ENCODE data around the gene TAF3.

Gene TAF3

GRCh38 chr10:8051851-8052257 lies 233.5 kb downstream of the TAF3 start:
- H3K4me3 ChIP-seq (ENCODE audit: low read depth in 1 of 2, low read length in 2 of 2), result peak overlapping the region in 1 of 2 donors; percentile 28
- H3K9me3 ChIP-seq (ENCODE audit: control insufficient read depth in 1 of 2, low read length in 2 of 2), result no peaks in the 10 kb centered on the region
- peaks cover 79% of the 10 kb centered on the region for H3K27me3 ChIP-seq (ENCODE audit: low read depth, low read length)
- no peaks in the 10 kb centered on the region for H3K36me3 ChIP-seq (ENCODE audit: control insufficient read depth in 1 of 2, insufficient read depth in 2 of 2, low read length in 2 of 2)
- H3K4me1 ChIP-seq (ENCODE audit: control insufficient read depth in 1 of 2, insufficient read depth in 2 of 2, low read length in 2 of 2), result peaks cover 0 to 75% of the 10 kb centered on the region in 2 donors
- no peak overlapping the region for H3K27ac ChIP-seq (ENCODE audit: low read length)

DNA sequence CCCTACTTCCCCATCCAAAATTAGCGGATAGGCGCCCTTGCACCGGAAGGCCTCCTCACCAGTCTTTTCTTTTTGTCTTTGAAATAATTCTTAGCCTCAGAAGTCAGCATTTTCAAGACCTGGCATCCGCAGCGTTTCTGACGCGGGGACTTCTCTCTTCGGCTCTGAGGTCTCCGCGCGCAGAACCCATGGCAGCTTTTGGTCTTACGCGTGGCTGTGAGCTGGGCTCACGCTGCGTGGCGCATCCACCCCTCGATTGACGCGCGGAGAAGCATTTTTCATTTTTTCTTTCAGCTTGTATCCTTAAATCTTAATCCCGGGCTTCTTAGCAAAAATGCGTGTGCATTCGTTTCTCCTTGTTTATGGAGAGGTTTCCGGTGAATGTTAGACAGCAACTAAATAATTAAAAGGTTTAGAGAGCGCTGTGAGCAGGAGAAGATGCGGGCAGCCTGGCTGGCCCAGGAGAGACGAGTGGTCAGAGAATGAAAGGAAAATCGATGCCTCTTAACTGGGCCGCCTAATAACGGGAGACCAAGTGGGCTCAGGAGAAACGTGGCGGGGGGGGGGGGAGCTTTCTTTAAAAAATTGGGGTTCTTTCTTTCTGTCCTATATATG lies 234.1 kb downstream of the TAF3 start:
- Histone ChIP-seq H3K4me3 (ENCODE audit: low read depth in 1 of 2, low read length in 2 of 2) (peak overlapping the region in 1 of 2 donors; percentile 28), H3K27me3 (ENCODE audit: low read depth, low read length) (peaks cover 76% of the 10 kb centered on the region), H3K4me1 (ENCODE audit: control insufficient read depth in 1 of 2, insufficient read depth in 2 of 2, low read length in 2 of 2) (peaks cover 0 to 75% of the 10 kb centered on the region in 2 donors)

DNA sequence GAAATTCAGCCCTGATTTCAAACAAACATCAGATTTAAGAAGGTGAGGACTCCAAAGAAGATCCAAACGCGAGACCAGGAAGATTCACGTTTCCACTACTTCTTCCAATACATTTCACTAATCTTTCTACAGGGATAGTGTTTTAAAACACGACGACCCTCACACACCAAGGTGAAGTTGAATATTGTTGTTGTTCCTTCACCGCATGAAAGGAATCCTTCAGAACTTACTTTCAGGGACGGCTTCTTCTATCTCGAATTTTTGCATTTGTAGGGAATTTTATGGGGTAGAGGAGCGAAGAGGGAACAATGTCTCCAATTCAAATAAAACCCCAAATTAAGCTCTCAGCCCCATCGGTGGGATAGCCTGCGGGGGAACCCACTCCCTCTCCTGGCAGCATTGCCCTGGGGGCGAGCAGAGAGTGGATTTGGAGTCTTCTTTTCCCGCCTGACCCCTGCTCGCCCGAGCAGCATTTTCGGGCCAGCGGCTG lies 234.7 kb downstream of the TAF3 start:
- peak overlapping the region in 1 of 2 donors; percentile 49 for H3K4me3 ChIP-seq (ENCODE audit: low read depth in 1 of 2, low read length in 2 of 2)
- peaks cover 0 to 75% of the 10 kb centered on the region in 2 donors for H3K4me1 ChIP-seq (ENCODE audit: control insufficient read depth in 1 of 2, insufficient read depth in 2 of 2, low read length in 2 of 2)
- no peaks in the 10 kb centered on the region for H3K36me3 ChIP-seq (ENCODE audit: control insufficient read depth in 1 of 2, insufficient read depth in 2 of 2, low read length in 2 of 2)
- peaks cover 74% of the 10 kb centered on the region for H3K27me3 ChIP-seq (ENCODE audit: low read depth, low read length)
- H3K27ac ChIP-seq (ENCODE audit: low read length), result no peak overlapping the region
- H3K9me3 ChIP-seq (ENCODE audit: control insufficient read depth in 1 of 2, low read length in 2 of 2), result no peaks in the 10 kb centered on the region

More for the DNA sequence above, 234.1 kb downstream of the TAF3 start:
- no peaks in the 10 kb centered on the region for H3K9me3 ChIP-seq (ENCODE audit: control insufficient read depth in 1 of 2, low read length in 2 of 2)
- no peaks in the 10 kb centered on the region for H3K36me3 ChIP-seq (ENCODE audit: control insufficient read depth in 1 of 2, insufficient read depth in 2 of 2, low read length in 2 of 2)
- H3K27ac ChIP-seq (ENCODE audit: low read length), result no peak overlapping the region

- Histone ChIP-seq H3K27ac (ENCODE audit: low read length) (no peak overlapping the region), H3K9me3 (ENCODE audit: control insufficient read depth in 1 of 2, low read length in 2 of 2) (no peaks in the 10 kb centered on the region), H3K4me3 (ENCODE audit: low read depth in 1 of 2, low read length in 2 of 2) (peak overlapping the region; percentile 49 to 61), H3K27me3 (ENCODE audit: low read depth, low read length) (peaks cover 72% of the 10 kb centered on the region), H3K36me3 (ENCODE audit: control insufficient read depth in 1 of 2, insufficient read depth in 2 of 2, low read length in 2 of 2) (no peaks in the 10 kb centered on the region), H3K4me1 (ENCODE audit: control insufficient read depth in 1 of 2, insufficient read depth in 2 of 2, low read length in 2 of 2) (peaks cover 0 to 70% of the 10 kb centered on the region in 2 donors)
Measured at GRCh38 chr10:8053446-8054243, 235.3 kb downstream of the TAF3 start.

- Histone ChIP-seq H3K36me3 (ENCODE audit: control insufficient read depth in 1 of 2, insufficient read depth in 2 of 2, low read length in 2 of 2) (no peaks in the 10 kb centered on the region), H3K27me3 (ENCODE audit: low read depth, low read length) (peaks cover 74% of the 10 kb centered on the region), H3K4me3 (ENCODE audit: low read depth in 1 of 2, low read length in 2 of 2) (peak overlapping the region; percentile 49 to 61), H3K4me1 (ENCODE audit: control insufficient read depth in 1 of 2, insufficient read depth in 2 of 2, low read length in 2 of 2) (peaks cover 0 to 67% of the 10 kb centered on the region in 2 donors), H3K27ac (ENCODE audit: low read length) (no peak overlapping the region), H3K9me3 (ENCODE audit: control insufficient read depth in 1 of 2, low read length in 2 of 2) (no peaks in the 10 kb centered on the region)
Measured at GRCh38 chr10:8054244-8054493, 235.9 kb downstream of the TAF3 start.

GRCh38 chr10:8054494-8055407 lies 236.4 kb downstream of the TAF3 start, which contains the start of gene GATA3:
GATA3 (plus strand) TSS chr10:8054688; CDS start chr10:8055656, 968 bp downstream.
- Histone ChIP-seq H3K36me3 (ENCODE audit: control insufficient read depth in 1 of 2, insufficient read depth in 2 of 2, low read length in 2 of 2) (no peaks in the 10 kb centered on the region), H3K9me3 (ENCODE audit: control insufficient read depth in 1 of 2, low read length in 2 of 2) (no peaks in the 10 kb centered on the region), H3K4me1 (ENCODE audit: control insufficient read depth in 1 of 2, insufficient read depth in 2 of 2, low read length in 2 of 2) (peaks cover 0 to 62% of the 10 kb centered on the region in 2 donors), H3K27me3 (ENCODE audit: low read depth, low read length) (peaks cover 71% of the 10 kb centered on the region), H3K4me3 (ENCODE audit: low read depth in 1 of 2, low read length in 2 of 2) (peak within 1 kb of the TSS; percentile 49 to 61), H3K27ac (ENCODE audit: low read length) (no peak within 1 kb of the TSS)

- H3K27ac ChIP-seq (ENCODE audit: low read length), result no peak overlapping the region
- H3K4me1 ChIP-seq (ENCODE audit: control insufficient read depth in 1 of 2, insufficient read depth in 2 of 2, low read length in 2 of 2), result peaks cover 0 to 55% of the 10 kb centered on the region in 2 donors
- peak overlapping the region; percentile 16 to 49 for H3K4me3 ChIP-seq (ENCODE audit: low read depth in 1 of 2, low read length in 2 of 2)
- peaks cover 67% of the 10 kb centered on the region for H3K27me3 ChIP-seq (ENCODE audit: low read depth, low read length)
- no peaks in the 10 kb centered on the region for H3K9me3 ChIP-seq (ENCODE audit: control insufficient read depth in 1 of 2, low read length in 2 of 2)
- no peaks in the 10 kb centered on the region for H3K36me3 ChIP-seq (ENCODE audit: control insufficient read depth in 1 of 2, insufficient read depth in 2 of 2, low read length in 2 of 2)
Measured at GRCh38 chr10:8055420-8056349, 237.4 kb downstream of the TAF3 start.

DNA sequence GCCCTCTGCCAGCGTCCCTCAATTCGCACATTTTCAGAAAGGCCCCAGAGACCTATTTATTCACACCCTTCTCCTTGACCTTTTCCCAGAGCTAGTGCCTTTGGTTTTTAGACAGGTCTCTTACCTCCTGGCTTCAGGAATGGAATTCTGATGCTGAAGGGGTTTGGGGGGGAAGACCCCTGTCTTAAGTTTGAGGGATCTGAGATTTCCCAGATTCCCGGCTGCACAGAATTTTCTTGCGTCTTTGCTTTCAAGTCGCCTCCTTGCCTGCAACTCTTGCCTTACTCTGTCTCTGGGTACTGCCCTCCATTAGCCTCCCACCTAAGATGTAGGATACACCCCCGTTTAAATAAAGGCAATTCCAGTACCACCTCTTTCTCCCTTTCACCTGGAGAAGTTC lies 238.1 kb downstream of the TAF3 start:
- no peaks in the 10 kb centered on the region for H3K9me3 ChIP-seq (ENCODE audit: control insufficient read depth in 1 of 2, low read length in 2 of 2)
- no peak overlapping the region for H3K27ac ChIP-seq (ENCODE audit: low read length)
- H3K27me3 ChIP-seq (ENCODE audit: low read depth, low read length), result peaks cover 70% of the 10 kb centered on the region
- peaks cover 0 to 50% of the 10 kb centered on the region in 2 donors for H3K4me1 ChIP-seq (ENCODE audit: control insufficient read depth in 1 of 2, insufficient read depth in 2 of 2, low read length in 2 of 2)
- H3K36me3 ChIP-seq (ENCODE audit: control insufficient read depth in 1 of 2, insufficient read depth in 2 of 2, low read length in 2 of 2), result no peaks in the 10 kb centered on the region
- H3K4me3 ChIP-seq (ENCODE audit: low read depth in 1 of 2, low read length in 2 of 2), result peak overlapping the region in 1 of 2 donors; percentile 40

DNA sequence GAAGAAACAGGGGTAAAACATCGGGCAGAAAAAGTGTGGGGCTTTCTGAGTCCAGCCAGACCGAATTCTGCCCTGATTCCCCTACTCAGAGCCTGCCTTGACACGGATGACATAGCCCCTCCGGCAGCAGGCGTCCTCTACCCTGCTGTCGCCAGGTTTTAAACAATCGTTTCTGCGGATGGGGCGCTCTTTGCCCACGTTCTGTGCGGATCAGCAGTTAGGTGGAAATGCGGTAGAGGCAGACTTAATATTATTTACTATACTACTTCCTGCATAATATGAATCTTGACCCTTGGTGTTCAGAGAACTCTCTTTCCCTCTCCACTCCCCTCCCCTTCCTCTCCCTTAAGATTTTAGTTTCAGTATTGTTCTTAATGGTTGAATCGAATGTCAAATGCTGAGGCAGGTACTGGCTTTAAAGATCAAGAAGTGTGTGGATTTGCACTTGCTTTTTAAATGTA lies 238.6 kb downstream of the TAF3 start:
- H3K36me3 ChIP-seq (ENCODE audit: control insufficient read depth in 1 of 2, insufficient read depth in 2 of 2, low read length in 2 of 2), result no peaks in the 10 kb centered on the region
- H3K9me3 ChIP-seq (ENCODE audit: control insufficient read depth in 1 of 2, low read length in 2 of 2), result no peaks in the 10 kb centered on the region
- H3K27me3 ChIP-seq (ENCODE audit: low read depth, low read length), result peaks cover 73% of the 10 kb centered on the region
- H3K4me3 ChIP-seq (ENCODE audit: low read depth in 1 of 2, low read length in 2 of 2), result peak overlapping the region in 1 of 2 donors; percentile 40
- H3K4me1 ChIP-seq (ENCODE audit: control insufficient read depth in 1 of 2, insufficient read depth in 2 of 2, low read length in 2 of 2), result peaks cover 0 to 45% of the 10 kb centered on the region in 2 donors
- no peak overlapping the region for H3K27ac ChIP-seq (ENCODE audit: low read length)

DNA sequence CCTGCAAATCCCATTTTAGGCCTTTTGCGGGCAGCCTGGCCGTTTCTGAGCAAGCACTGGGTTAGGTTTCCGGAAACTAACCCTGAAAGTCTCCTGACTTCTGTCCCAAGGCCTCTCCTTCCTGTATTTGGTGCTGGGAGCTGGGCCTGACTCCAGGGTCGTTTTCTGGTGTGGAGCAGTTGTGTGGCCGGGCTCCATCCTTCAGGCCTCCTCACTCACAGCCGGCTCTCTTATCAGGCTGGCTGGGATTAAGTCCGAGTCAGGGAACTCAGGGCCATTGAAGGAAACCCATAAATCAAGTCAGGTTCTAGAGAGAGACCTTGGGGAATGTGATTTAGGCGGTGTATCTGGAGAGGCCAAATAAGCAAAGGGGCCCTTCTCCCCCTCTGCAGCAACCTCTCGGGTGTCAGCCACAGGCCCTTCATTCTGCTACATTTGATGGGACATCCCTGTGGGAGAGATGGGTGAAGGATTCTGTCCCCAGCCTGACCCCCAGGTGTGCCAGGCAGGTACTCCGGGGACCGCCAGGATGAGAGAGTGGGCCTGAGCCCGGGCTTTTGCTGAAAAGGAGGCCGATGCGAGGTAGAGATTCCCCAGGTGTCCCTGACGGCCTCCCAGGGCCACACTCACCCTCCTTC lies 239.4 kb downstream of the TAF3 start:
- H3K4me1 ChIP-seq (ENCODE audit: control insufficient read depth in 1 of 2, insufficient read depth in 2 of 2, low read length in 2 of 2), result peaks cover 0 to 36% of the 10 kb centered on the region in 2 donors
- no peaks in the 10 kb centered on the region for H3K9me3 ChIP-seq (ENCODE audit: control insufficient read depth in 1 of 2, low read length in 2 of 2)
- H3K27ac ChIP-seq (ENCODE audit: low read length), result no peak overlapping the region
- no peaks in the 10 kb centered on the region for H3K36me3 ChIP-seq (ENCODE audit: control insufficient read depth in 1 of 2, insufficient read depth in 2 of 2, low read length in 2 of 2)
- H3K27me3 ChIP-seq (ENCODE audit: low read depth, low read length), result peaks cover 70% of the 10 kb centered on the region
- H3K4me3 ChIP-seq (ENCODE audit: low read depth in 1 of 2, low read length in 2 of 2), result no peak overlapping the region
